Spleen (tissue), 7 donors: ENCODE data around the gene PRR30.

ENCODE experiments used
- CTCF ChIP-seq, 11 experiments: fragments of 200-600 bp in 7 of 11; fragments of 450-650 bp in 4 of 11; sonication (generic) in 4 of 11; IDR thresholded peaks in 8 of 11; conservative IDR thresholded peaks in 3 of 11; 1 replicate in 7 of 11; 2 replicates in 4 of 11; pipeline versions ENCODE4 v1.4.0 to v1.8.0; 2016 to 2021; ENCODE audit warnings: antibody characterized with exemption in 11 of 11, inconsistent platforms in 4 of 11, mild to moderate bottlenecking in 1 of 11
- POLR2A ChIP-seq, 3 donors: fragments of 450-650 bp; IDR thresholded peaks; one replicate each; pipeline ENCODE4 v1.5.1; 2017; ENCODE audit warnings: antibody characterized with exemption in 3 of 3, mild to moderate bottlenecking in 1 of 3
- donor health status: DM: no; HTN: no; CAD: no; lungs with moderate emphysema.
- donor health status: DM: no; HTN: no; CAD: no.
- donor health status: DM: no; HTN: no; CAD: no.

- TF ChIP-seq CTCF (IDR thresholded peaks at IDR 0.05 in 8 of 11, conservative IDR thresholded peaks at IDR 0.05 in 3 of 11) (no peak), POLR2A (IDR thresholded peaks at IDR 0.05) (no peak)
Observed at GRCh38 chr2:27127883-27128667, 11.1 kb downstream of the PRR30 start.
